ENCODE measurements around the gene SNX20. TPM values are rescaled to one million over a fixed set of nuclear protein-coding genes. Genes with fewer than 3 reads are reported as not detected.

The SNX20 gene
- total and polyA plus RNA-seq, 2 experiments from 2014 or later, result not detected

DNA sequence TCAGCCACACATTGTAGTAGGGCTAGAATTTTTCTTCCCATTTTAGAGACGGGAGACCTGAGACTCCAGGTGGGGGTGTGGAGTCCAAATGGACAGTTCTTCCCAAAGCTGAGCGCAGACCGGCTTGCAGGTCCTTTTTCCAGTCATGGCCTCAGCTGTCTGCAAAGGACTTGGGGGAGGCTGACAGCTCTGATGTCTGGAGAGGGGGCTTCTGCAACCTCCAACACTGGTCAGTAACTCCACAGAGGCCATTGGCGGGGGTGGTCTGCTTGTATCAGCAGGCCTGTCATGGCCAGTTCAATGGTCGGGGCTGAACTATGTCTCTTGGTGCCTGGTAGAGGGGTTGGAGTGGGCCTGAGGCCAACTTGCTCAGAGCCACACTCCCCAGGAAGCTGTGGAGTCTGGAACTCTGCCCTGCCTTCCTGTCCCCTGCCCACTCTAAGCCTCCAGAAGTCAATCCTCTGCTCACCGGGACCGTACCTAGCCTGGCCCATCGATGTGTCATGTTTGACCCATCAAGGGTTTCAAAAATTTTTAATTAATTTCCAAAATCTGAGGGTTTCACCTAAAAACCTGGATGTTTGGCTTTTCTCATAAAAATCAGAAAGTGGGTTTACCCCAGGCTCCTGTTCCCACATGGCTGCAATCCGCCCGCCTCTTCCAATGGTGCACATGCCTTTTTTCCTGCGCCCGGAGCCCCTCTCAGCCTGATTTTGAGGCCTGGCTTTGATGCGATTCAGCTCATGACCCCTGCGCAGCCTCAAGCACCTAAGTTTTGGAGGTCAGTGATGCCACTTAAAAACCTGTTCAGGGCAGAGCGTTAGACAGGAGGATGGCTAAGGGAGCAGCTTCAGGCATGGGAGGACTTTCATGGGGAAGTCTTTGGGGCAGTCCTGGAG lies 39.9 kb downstream of the SNX20 start:
- Histone ChIP-seq H4K20me1 (replicated peaks; ENCODE audit: insufficient read depth) (no peaks in the 10 kb centered on the region), H3K36me3 (ENCODE audit: insufficient read depth) (no peaks in the 10 kb centered on the region), H3K9me2 (ENCODE audit: insufficient read depth) (no peaks in the 10 kb centered on the region), H3K4me2 (no peak overlapping the region), H3K4me3 (no peak overlapping the region), H3K79me2 (replicated peaks; ENCODE audit: insufficient read depth) (no peaks in the 10 kb centered on the region), H3K27me3 (ENCODE audit: insufficient read depth) (no peaks in the 10 kb centered on the region), H3K27ac (ENCODE audit: low read depth) (no peak overlapping the region), H3F3A (replicated peaks; ENCODE audit: low read depth) (no peaks in the 10 kb centered on the region), H2AFZ (no peak overlapping the region), H3K4me1 (ENCODE audit: insufficient read depth) (peaks cover 9% of the 10 kb centered on the region; the same call in 1 of the 2 replicates)
- H3K4me1 Mint-ChIP-seq, result peaks cover 14% of the 10 kb centered on the region
- no peak overlapping the region for H3K4me3 Mint-ChIP-seq
- H3K36me3 Mint-ChIP-seq (ENCODE audit: low read depth), result no peaks in the 10 kb centered on the region; the same call in 2 of the 3 replicates
- no peak for TF ChIP-seq CREB1 (CRISPR knock-in tag; IDR thresholded peaks at IDR 0.05; ENCODE audit: low read depth)
- TF ChIP-seq CTCF (conservative IDR thresholded peaks at IDR 0.05; ENCODE audit: low read depth in 2 of 2), result no peak
- TF ChIP-seq NANOG (IDR thresholded peaks at IDR 0.05; ENCODE audit: borderline replicate concordance), result no peak
- TF ChIP-seq, protein P1, sequence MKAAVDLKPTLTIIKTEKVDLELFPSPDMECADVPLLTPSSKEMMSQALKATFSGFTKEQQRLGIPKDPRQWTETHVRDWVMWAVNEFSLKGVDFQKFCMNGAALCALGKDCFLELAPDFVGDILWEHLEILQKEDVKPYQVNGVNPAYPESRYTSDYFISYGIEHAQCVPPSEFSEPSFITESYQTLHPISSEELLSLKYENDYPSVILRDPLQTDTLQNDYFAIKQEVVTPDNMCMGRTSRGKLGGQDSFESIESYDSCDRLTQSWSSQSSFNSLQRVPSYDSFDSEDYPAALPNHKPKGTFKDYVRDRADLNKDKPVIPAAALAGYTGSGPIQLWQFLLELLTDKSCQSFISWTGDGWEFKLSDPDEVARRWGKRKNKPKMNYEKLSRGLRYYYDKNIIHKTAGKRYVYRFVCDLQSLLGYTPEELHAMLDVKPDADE (IDR thresholded peaks at IDR 0.05), result no peak
- no peak for TF ChIP-seq POLR2AphosphoS5 (IDR thresholded peaks at IDR 0.05; ENCODE audit: low read depth)
- TF ChIP-seq, protein P2, sequence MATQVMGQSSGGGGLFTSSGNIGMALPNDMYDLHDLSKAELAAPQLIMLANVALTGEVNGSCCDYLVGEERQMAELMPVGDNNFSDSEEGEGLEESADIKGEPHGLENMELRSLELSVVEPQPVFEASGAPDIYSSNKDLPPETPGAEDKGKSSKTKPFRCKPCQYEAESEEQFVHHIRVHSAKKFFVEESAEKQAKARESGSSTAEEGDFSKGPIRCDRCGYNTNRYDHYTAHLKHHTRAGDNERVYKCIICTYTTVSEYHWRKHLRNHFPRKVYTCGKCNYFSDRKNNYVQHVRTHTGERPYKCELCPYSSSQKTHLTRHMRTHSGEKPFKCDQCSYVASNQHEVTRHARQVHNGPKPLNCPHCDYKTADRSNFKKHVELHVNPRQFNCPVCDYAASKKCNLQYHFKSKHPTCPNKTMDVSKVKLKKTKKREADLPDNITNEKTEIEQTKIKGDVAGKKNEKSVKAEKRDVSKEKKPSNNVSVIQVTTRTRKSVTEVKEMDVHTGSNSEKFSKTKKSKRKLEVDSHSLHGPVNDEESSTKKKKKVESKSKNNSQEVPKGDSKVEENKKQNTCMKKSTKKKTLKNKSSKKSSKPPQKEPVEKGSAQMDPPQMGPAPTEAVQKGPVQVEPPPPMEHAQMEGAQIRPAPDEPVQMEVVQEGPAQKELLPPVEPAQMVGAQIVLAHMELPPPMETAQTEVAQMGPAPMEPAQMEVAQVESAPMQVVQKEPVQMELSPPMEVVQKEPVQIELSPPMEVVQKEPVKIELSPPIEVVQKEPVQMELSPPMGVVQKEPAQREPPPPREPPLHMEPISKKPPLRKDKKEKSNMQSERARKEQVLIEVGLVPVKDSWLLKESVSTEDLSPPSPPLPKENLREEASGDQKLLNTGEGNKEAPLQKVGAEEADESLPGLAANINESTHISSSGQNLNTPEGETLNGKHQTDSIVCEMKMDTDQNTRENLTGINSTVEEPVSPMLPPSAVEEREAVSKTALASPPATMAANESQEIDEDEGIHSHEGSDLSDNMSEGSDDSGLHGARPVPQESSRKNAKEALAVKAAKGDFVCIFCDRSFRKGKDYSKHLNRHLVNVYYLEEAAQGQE (IDR thresholded peaks at IDR 0.05; ENCODE audit: unreplicated experiment), result no peak
- TF ChIP-seq, protein P3, sequence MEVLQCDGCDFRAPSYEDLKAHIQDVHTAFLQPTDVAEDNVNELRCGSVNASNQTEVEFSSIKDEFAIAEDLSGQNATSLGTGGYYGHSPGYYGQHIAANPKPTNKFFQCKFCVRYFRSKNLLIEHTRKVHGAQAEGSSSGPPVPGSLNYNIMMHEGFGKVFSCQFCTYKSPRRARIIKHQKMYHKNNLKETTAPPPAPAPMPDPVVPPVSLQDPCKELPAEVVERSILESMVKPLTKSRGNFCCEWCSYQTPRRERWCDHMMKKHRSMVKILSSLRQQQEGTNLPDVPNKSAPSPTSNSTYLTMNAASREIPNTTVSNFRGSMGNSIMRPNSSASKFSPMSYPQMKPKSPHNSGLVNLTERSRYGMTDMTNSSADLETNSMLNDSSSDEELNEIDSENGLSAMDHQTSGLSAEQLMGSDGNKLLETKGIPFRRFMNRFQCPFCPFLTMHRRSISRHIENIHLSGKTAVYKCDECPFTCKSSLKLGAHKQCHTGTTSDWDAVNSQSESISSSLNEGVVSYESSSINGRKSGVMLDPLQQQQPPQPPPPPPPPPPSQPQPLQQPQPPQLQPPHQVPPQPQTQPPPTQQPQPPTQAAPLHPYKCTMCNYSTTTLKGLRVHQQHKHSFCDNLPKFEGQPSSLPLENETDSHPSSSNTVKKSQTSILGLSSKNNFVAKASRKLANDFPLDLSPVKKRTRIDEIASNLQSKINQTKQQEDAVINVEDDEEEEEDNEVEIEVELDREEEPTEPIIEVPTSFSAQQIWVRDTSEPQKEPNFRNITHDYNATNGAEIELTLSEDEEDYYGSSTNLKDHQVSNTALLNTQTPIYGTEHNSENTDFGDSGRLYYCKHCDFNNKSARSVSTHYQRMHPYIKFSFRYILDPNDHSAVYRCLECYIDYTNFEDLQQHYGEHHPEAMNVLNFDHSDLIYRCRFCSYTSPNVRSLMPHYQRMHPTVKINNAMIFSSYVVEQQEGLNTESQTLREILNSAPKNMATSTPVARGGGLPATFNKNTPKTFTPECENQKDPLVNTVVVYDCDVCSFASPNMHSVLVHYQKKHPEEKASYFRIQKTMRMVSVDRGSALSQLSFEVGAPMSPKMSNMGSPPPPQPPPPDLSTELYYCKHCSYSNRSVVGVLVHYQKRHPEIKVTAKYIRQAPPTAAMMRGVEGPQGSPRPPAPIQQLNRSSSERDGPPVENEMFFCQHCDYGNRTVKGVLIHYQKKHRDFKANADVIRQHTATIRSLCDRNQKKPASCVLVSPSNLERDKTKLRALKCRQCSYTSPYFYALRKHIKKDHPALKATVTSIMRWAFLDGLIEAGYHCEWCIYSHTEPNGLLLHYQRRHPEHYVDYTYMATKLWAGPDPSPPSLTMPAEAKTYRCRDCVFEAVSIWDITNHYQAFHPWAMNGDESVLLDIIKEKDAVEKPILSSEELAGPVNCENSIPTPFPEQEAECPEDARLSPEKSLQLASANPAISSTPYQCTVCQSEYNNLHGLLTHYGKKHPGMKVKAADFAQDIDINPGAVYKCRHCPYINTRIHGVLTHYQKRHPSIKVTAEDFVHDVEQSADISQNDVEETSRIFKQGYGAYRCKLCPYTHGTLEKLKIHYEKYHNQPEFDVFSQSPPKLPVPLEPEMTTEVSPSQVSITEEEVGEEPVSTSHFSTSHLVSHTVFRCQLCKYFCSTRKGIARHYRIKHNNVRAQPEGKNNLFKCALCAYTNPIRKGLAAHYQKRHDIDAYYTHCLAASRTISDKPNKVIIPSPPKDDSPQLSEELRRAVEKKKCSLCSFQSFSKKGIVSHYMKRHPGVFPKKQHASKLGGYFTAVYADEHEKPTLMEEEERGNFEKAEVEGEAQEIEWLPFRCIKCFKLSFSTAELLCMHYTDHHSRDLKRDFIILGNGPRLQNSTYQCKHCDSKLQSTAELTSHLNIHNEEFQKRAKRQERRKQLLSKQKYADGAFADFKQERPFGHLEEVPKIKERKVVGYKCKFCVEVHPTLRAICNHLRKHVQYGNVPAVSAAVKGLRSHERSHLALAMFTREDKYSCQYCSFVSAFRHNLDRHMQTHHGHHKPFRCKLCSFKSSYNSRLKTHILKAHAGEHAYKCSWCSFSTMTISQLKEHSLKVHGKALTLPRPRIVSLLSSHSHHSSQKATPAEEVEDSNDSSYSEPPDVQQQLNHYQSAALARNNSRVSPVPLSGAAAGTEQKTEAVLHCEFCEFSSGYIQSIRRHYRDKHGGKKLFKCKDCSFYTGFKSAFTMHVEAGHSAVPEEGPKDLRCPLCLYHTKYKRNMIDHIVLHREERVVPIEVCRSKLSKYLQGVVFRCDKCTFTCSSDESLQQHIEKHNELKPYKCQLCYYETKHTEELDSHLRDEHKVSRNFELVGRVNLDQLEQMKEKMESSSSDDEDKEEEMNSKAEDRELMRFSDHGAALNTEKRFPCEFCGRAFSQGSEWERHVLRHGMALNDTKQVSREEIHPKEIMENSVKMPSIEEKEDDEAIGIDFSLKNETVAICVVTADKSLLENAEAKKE (CRISPR knock-in tag; IDR thresholded peaks at IDR 0.05), result no peak
- TF ChIP-seq JUNB (IDR thresholded peaks at IDR 0.05; ENCODE audit: unreplicated experiment), result no peak
- no peak for TF ChIP-seq ZNF114 (CRISPR knock-in tag; IDR thresholded peaks at IDR 0.05)
- H3K27me3 Mint-ChIP-seq (ENCODE audit: insufficient read depth, low read depth, poor library complexity), result peaks cover 5% of the 10 kb centered on the region
- no peaks in the 10 kb centered on the region for H3K9me3 Mint-ChIP-seq
- no peak for ATAC-seq
- H3K27ac Mint-ChIP-seq, result no peak overlapping the region
- DNase-seq (ENCODE audit: low spot score), result no peak

All from GM23338 (cell line).